Breast epithelium (tissue), 3 donors: Measurements from ENCODE around the gene KRTAP2-4.
"Not testable (repeated sequence)": the region's sequence is repeated elsewhere in the genome, so short reads cannot be mapped to it uniquely, and the experiment has no call there.

Source experiments
- POLR2A ChIP-seq: fragments of 450-650 bp; IDR thresholded peaks from one replicate; pipeline ENCODE4 v1.6.1; 2016; ENCODE audit warnings: antibody characterized with exemption, mild to moderate bottlenecking, moderate library complexity
- POLR2AphosphoS5 ChIP-seq, 3 donors: sonication (generic); formaldehyde crosslinking; IDR thresholded peaks; one replicate each; pipeline ENCODE4 v1.6.1; 2017; ENCODE audit warnings: antibody characterized with exemption in 3 of 3
- TF ChIP-seq, protein P1 (sequence below), 3 donors: fragments of 450-650 bp; IDR thresholded peaks; one replicate each; pipeline ENCODE4 v1.5.1; 2016 to 2017; ENCODE audit warnings: antibody characterized with exemption in 3 of 3, mild to moderate bottlenecking in 3 of 3, moderate library complexity in 3 of 3

DNA sequence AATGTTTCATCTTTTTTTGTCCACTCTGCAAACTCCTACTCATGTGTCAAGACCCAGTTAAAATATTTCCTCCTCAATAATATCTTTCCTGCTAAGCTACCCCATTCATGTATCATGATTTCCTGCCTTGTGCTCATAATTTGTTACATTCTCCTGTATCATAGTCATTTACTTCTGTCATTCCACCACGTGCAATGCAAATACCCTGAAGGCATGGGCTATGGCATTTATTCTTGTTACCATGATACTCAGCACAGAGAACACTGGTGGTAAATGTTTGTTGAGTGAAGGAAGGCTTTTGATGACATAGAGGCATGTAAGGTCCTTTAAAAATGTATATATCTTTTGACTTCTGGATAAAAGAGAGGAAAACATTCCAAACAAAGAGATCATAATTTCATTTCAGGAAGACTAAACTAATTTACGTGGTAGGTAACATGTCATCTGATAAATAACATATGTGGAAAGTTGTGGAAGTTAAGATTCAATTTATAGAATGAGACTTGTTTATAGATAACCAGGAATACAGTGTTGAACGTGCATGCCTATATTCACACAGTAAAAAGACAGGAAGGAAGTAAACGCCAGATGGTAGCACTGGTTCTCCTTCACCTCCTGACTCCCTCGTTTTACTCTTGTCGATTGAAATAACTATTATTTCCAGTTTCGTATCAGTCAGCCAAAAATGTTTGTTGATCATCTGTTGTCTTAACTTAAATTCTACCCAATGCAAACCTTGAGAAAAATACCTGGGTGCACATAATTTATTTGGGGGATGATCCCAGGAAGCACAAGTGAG is 34.2 kb upstream of the KRTAP2-4 start:
- TF ChIP-seq, protein P1, sequence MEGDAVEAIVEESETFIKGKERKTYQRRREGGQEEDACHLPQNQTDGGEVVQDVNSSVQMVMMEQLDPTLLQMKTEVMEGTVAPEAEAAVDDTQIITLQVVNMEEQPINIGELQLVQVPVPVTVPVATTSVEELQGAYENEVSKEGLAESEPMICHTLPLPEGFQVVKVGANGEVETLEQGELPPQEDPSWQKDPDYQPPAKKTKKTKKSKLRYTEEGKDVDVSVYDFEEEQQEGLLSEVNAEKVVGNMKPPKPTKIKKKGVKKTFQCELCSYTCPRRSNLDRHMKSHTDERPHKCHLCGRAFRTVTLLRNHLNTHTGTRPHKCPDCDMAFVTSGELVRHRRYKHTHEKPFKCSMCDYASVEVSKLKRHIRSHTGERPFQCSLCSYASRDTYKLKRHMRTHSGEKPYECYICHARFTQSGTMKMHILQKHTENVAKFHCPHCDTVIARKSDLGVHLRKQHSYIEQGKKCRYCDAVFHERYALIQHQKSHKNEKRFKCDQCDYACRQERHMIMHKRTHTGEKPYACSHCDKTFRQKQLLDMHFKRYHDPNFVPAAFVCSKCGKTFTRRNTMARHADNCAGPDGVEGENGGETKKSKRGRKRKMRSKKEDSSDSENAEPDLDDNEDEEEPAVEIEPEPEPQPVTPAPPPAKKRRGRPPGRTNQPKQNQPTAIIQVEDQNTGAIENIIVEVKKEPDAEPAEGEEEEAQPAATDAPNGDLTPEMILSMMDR (IDR thresholded peaks at IDR 0.05), result not testable (repeated sequence)
- TF ChIP-seq POLR2A; POLR2AphosphoS5 (IDR thresholded peaks at IDR 0.05): not testable (repeated sequence)
